ENCODE data around the gene LGR4. TPM values are rescaled to one million over a fixed set of nuclear protein-coding genes. Genes with fewer than 3 reads are reported as not detected.

The LGR4 gene
- total and polyA plus RNA-seq, 2 of the 13 experiments (the other 11 are each of a cell fraction or from before 2014, with no cell fraction given) = 42.1 to 68.7 TPM

- TF ChIP-seq GTF2F1 (IDR thresholded peaks at IDR 0.05; ENCODE audit: low read length) (no peak), FOXA3 (CRISPR knock-in tag; IDR thresholded peaks at IDR 0.05) (peak; percentile 31; the same call in 1 of the 2 replicates), DZIP1 (CRISPR knock-in tag; IDR thresholded peaks at IDR 0.05) (0 out of 2 replicates have a peak, but pooled peaks have one; percentile 73), KLF9 (CRISPR knock-in tag; IDR thresholded peaks at IDR 0.05; ENCODE audit: low read depth) (no peak), ZNF772 (CRISPR knock-in tag; IDR thresholded peaks at IDR 0.05) (peak; percentile 92), ATF2 (CRISPR knock-in tag; IDR thresholded peaks at IDR 0.05) (no peak), SCMH1 (CRISPR knock-in tag; IDR thresholded peaks at IDR 0.05; ENCODE audit: borderline replicate concordance) (no peak), PAF1 (CRISPR knock-in tag; IDR thresholded peaks at IDR 0.05) (no peak), ERF (CRISPR knock-in tag; IDR thresholded peaks at IDR 0.05) (peak; percentile 72; the same call in 1 of the 2 replicates), MIER2 (CRISPR knock-in tag; IDR thresholded peaks at IDR 0.05) (no peak), ZMAT5 (CRISPR knock-in tag; IDR thresholded peaks at IDR 0.05; ENCODE audit: borderline replicate concordance, low read depth) (no peak)
These were observed 33.9 kb upstream of the LGR4 start, which contains the start of gene LIN7C (continued) for GRCh38 chr11:27506200-27507182.

Measured in HepG2 (cell line).